T-helper 1 cell treated with Interleukin-12 subunit alpha and Interleukin-12 subunit beta and Interleukin-4 antibody, amounts not matched to agents 30 ng/mL and 1 ng/mL, for 36 hours (primary cell): Measurements from ENCODE around the gene DTWD2. TPM values are rescaled to one million over a fixed set of nuclear protein-coding genes. Genes with fewer than 3 reads are reported as not detected.
"Not testable (repeated sequence)": the region's sequence is repeated elsewhere in the genome, so short reads cannot be mapped to it uniquely, and the experiment has no call there.

Experiments used
- intact Hi-C: fragments of 100-400 bp; cut with micrococcal nuclease; formaldehyde crosslinking; loops from one replicate; pipeline ENCODE4 v1.15.1; 2024
- total RNA-seq: library from RNA; stranded (reverse); gene quantifications from 2 replicates; pipeline ENCODE4 v1.2.3, GENCODE V29; 2022

Gene DTWD2
- total RNA-seq, 1 donor from 2014 or later, result 2.2 TPM

DNA sequence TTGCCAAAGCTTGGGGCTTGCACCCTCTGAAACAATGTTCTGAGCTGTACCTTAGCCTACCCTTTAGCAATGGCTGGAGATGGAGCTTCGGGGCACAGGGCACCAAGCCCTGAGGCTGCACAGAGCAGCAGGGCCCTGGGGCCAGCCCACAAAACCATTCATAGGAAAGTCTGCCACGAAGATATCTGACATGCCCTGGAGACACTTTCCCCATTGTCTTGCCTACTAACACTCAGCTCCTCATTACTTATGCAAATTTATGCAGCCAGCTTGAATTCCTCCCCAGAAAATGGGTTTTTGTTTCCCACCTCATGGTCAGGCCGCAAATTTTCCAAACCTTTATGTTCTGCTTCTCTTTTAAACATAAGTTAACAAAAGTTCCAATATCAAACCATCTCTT, 105.7 kb downstream of the DTWD2 start:
- intact Hi-C loops, result no loop called here

DNA sequence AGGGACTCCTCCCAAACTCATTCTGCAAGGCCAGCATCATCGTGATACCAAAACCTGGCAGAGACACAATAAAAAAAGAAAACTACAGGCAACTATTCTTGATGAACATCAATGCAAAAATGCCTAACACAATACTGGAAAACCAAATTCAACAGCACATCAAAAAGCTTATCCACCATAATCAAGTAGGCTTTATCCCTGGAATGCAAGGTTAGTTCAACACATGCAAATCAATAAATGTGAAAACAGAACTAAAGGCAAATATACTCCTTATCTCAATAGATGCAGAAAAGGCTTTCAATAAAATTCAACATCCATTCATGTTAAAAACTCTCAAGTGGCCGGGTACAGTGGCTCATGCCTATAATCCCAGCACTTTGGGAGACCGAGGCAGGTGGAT, 111.5 kb downstream of the DTWD2 start:
- intact Hi-C loops, result not testable (repeated sequence)

DNA sequence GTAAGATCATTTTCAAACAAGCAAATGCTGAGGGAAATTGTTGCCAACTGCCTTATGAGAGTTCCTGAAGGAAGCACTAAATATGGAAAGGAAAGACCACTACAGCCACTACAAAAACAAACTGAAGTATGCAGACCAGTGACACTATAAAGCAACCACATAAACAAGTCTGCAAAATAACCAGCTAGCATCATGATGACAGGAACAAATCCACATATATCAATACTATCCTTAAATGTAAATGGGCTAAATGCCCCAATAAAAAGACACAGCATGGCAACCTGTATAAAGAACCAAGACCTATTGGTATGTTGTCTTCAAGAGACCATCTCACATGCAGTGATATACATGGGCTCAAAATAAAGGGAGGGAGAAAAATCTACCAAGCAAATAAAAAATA, 113.2 kb downstream of the DTWD2 start:
- intact Hi-C loops, result no loop called here

GRCh38 chr5:118873417-118873816, 114.9 kb downstream of the DTWD2 start:
- intact Hi-C loops, result no loop called here

- intact Hi-C loops, result no loop called here
Observed at GRCh38 chr5:118863345-118863744, 125.0 kb downstream of the DTWD2 start.

GRCh38 chr5:118862596-118862995, 125.8 kb downstream of the DTWD2 start:
- intact Hi-C loops, result no loop called here

DNA sequence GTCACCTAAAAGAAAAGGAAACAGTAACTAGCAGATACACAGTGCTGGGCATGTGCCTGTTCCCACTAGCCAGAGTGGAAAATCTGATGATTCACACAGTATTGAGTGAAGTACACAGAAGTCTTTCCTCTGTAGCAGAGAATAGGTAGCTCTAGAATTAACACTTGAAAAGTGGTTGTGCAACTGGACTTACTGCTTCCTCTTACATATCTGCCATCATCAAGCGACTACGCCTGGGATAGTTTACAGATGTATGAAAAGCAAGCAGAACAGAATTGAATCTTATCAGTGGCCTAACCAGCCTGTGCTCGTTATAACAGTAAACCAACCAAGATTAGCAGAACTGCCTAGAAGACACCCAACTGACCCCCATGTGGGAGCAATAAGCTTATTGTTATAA, 130.6 kb downstream of the DTWD2 start:
- intact Hi-C loops, result no loop called here

DNA sequence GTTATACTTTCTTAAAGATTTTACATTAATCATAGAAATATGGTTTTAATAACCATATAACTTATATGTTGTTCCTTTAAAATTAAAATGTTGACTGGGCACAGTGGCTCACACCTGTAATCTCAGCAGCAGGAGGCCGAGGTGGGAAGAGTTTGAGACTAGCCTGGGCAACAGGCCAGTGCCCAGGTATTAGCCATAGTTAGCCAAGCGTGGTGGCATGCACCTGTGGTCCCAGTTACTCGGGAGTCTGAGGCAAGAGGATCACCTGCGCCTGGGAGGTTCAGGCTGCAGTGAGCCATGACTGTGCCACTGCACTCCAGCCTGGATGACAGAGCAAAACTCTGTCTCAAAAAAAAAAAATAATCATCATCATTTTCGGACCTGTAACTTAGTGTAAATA, 133.5 kb downstream of the DTWD2 start:
- intact Hi-C loops, result no loop called here

DNA sequence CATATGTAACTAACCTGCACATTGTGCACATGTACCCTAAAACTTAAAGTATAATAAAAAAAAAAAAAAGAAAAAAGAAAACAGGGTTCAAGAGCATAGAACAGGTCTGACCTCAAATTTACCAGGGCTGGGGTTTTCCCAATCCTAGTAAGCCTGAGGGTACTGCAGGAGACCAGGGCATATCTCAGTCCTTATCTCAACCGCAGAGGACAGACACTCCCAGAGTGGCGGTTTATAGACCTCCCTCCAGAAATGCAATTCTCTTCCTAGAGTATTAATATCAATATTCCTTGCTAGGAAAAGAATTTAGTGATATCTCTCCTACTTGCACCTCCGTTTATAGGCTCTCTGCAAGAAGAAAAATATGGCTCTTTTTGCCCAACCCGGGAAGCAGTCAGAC, 136.6 kb downstream of the DTWD2 start:
- intact Hi-C loops, result not testable (repeated sequence)

DNA sequence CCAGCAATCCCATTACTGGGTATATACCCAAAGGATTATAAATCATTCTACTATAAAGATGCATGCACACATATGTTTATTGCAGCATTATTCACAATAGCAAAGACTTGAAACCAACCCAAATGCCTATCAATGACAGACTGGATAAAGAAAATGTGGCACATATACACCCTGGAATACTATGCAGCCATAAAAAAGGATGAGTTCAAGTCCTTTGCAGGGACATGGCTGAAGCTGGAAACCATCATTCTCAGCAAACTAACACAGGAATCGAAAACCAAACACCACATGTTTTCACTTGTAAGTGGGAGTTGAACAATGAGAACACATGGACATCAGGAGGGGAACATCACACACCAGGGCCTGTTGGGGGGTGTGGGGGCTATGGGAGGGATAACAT, 138.8 kb downstream of the DTWD2 start:
- intact Hi-C loops, result not testable (repeated sequence)

GRCh38 chr5:118844351-118844750, 144.0 kb downstream of the DTWD2 start:
- intact Hi-C loops, result no loop called here

GRCh38 chr5:118834710-118835109, 153.6 kb downstream of the DTWD2 start:
- intact Hi-C loops, result no loop called here

DNA sequence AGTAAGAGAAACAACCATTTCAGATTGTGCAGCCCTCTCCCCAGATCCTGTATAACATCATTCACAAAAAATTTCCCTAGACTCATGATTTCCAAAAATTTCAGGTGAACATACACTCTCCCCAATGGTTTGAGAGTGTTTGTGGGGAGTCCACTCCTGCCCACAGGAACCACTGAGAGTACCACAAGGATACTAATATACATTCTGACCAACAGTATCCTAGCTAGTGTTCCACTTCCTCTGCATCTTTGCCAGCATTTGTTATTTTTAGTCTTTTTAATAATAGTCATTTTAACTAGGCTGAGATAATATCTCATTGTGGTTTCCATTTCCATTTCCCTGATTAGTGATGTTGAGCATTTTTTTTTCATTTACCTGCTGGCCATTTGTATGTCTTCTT, 155.4 kb downstream of the DTWD2 start:
- intact Hi-C loops, result no loop called here

GRCh38 chr5:118825226-118825625, 163.1 kb downstream of the DTWD2 start:
- intact Hi-C loops, result no loop called here

GRCh38 chr5:118818604-118819003, 169.7 kb downstream of the DTWD2 start:
- intact Hi-C loops, result no loop called here

DNA sequence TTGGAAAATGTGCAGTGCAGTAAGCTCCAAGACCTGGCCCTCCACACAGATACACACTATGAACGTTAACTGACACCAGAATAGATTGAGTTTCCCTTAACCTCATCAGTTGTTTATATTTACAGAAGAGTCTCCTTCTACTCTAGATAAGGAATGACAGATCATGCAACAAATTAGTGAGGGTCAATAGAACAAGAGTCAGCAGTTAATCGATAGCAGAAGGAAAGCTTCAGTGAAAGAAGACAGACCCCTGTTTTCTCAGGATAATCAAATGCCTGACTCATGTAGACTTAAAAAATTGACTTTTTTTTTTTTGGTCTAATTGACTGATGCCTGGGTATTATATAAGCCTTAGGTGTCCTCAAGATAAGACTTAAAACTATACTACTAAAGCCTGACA, 179.9 kb downstream of the DTWD2 start:
- intact Hi-C loops, result no loop called here

- intact Hi-C loops, result no loop called here
Observed at GRCh38 chr5:118806571-118806970, 181.8 kb downstream of the DTWD2 start.

DNA sequence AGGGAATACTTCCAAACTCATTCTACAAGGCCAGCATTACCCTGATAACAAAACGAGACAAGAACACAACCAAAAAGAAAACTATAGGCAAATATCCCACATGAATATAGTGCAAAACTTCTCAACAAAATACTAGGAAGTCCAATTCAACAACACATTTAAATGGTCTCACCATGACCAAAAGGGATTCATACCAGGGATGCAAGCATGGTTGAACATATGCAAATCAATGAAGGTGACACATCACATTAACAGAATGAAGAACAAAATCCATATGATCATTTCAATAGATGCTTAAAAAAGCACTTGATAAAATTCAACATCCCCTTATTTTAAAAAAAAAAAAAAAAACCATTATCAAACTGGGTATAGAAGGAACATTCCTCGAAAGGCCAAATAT, 186.0 kb downstream of the DTWD2 start:
- intact Hi-C loops, result no loop called here

DNA sequence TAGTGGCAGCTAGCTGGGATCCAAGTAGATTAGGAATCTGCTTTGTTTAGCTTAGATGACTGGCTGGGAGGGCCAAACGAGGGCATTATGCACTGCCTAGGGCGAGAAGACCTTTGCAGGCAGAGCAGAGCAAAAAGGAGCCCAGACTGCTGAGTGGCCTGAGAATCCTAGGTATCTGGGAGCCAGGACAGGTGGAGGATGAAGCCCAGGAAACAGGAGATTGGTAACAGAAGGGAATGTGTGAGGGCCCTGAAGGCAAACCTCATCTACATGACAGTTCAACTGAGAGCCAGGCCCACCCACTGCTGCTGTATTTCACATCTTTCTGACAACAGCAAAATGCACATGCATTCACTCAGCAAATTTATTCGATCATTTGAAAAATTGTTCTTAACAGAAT, 192.3 kb downstream of the DTWD2 start:
- intact Hi-C loops, result no loop called here

GRCh38 chr5:118794281-118794680, 194.1 kb downstream of the DTWD2 start:
- intact Hi-C loops, result no loop called here

DNA sequence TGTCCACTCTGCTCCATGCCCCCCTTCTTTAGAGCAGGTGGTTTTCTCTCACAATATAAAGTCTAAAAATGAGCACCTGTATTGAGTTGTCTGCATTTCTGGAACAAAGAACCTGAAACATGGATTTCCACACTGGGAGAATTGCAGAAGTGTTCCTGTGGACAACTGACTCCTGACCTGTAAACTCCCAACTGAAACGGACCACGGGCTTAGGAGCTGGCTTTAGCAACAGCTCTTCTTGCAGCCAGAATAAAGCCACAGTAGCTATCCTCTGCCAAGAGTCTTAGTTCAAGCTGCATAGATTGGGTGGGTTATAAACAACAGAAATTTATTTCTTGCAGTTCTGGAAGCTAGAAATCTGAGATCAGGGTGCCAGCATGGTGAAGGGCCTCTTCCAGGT, 194.7 kb downstream of the DTWD2 start:
- intact Hi-C loops, result no loop called here

DNA sequence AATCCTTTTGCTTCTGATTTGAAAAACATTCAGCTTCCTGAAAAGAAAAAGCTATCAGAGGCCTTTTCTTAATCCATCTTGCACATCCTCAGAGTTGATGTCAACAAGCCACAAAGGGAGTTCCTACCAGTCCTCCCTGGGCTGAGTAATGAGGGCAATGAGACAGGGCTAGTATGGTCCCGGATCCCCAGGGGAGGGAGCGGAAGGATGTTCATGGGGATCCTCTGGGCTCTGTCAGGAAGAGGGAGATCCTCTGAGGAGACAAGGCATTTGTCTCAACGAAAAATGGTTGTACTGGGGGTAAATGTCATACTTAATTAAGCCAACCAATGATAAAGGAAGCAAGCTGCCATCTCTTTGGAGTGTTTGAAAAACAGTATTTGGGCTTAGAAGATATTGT, 195.3 kb downstream of the DTWD2 start:
- intact Hi-C loops, result no loop called here

DNA sequence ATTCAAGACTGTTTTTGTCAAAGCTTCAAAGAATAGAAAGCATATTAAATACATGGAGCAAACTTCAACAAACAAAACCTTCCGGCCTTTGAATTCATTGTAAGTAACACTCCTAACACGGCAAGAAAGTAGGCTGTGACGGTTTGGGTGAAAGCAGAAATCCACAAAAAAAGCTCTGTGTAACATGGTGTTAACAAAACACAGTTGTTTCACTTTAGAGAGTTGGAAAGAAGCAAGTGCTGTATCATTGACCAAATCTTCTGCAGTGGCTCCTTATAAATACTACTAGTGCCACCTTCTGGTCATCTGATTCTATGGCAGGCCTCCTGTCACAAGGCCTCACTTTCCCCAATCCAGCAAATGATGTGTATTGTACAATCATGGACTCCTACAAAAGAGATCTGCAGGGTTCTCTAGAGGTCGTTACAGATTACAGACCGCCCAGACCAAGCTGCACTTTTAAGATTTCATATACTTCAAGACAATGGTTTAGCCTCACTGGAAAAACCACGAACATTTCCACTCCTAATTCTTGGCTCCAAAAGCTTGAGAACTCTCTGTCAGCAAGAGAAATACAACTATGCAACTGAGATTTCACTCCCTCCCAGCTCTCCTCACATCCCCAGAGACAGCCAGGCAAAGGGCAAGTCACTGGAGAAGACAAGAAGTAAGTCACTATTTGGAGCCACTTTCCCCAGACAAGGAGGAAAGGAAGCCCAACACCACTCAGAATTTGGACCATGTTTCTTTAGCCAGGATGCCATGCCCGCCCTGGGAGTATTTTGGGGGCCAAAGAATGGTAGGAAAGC, 196.2 kb downstream of the DTWD2 start:
- intact Hi-C loops, result loop anchor here (1.0 kb wide), 1 partner anchor 1338 kb away; no protein-coding TSS in a partner anchor

DNA sequence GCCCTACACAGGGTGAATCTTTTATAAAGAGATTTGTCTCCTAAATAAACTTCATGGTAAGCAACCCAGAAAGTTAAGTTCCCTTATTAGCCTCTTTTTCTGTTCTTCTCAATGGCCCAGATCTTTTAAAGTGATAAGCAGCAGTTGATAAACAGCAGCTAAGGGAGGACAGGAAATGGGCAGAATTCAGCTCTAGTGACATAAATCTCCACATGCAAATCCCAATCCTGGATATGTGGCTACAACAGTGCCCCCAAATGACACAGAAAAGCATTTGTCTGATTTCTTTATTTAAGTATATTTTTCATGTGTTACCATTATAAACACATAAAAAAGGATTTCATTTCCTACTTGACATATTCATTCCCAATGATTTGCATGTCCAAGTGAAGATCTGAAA, 199.0 kb downstream of the DTWD2 start:
- intact Hi-C loops, result no loop called here
